GM23338 (cell line): ENCODE results near the gene DGKE. TPM values are rescaled to one million over a fixed set of nuclear protein-coding genes. Genes with fewer than 3 reads are reported as not detected.

ENCODE experiments used
- ATAC-seq: fragments of 200-7000 bp; cut with Tn5 transposase; 3 replicates; pipeline ENCODE4 v1.9.1; 2020
- DNase-seq: peaks from one replicate; pipeline ENCODE4 v3.0.0-alpha.2; 2015; ENCODE audit warnings: low spot score
- H2AFZ ChIP-seq: fragments of 200-600 bp; sonication (generic); 2 replicates; pipeline ENCODE4 v1.8.0; 2016; ENCODE audit warnings: antibody characterized with exemption, mild to moderate bottlenecking, moderate library complexity
- H3F3A ChIP-seq: fragments of 200-600 bp; sonication (generic); replicated peaks from 2 replicates; pipeline ENCODE4 v1.8.0; 2017; ENCODE audit warnings: antibody characterized with exemption, mixed run types, low read depth
- H3K27ac ChIP-seq: fragments of 200-600 bp; sonication (generic); 2 replicates; pipeline ENCODE4 v1.6.1; 2016; ENCODE audit warnings: low read depth
- H3K27me3 ChIP-seq: fragments of 200-600 bp; sonication (generic); 2 replicates; pipeline ENCODE4 v1.8.0; 2016; ENCODE audit warnings: mild to moderate bottlenecking, mixed run types, moderate library complexity; ENCODE audit not compliant: insufficient read depth
- H3K36me3 ChIP-seq: fragments of 200-600 bp; sonication (generic); 2 replicates; pipeline ENCODE4 v1.8.0; 2016; ENCODE audit warnings: mild to moderate bottlenecking; ENCODE audit not compliant: insufficient read depth
- H3K4me1 ChIP-seq: fragments of 200-600 bp; sonication (generic); 2 replicates; pipeline ENCODE4 v1.8.0; 2016; ENCODE audit warnings: mild to moderate bottlenecking, moderate library complexity; ENCODE audit not compliant: insufficient read depth
- H3K4me2 ChIP-seq: fragments of 200-600 bp; sonication (generic); 2 replicates; pipeline ENCODE4 v1.7.1; 2017; ENCODE audit warnings: mixed run types
- H3K4me3 ChIP-seq: fragments of 200-600 bp; sonication (generic); 2 replicates; pipeline ENCODE4 v1.6.1; 2016; ENCODE audit warnings: mixed run types
- H3K79me2 ChIP-seq: fragments of 200-600 bp; sonication (generic); replicated peaks from 2 replicates; pipeline ENCODE4 v1.8.0; 2017; ENCODE audit warnings: mild to moderate bottlenecking; ENCODE audit not compliant: insufficient read depth
- H3K9me2 ChIP-seq: fragments of 200-600 bp; sonication (generic); 2 replicates; pipeline ENCODE4 v1.8.0; 2017; ENCODE audit not compliant: insufficient read depth
- H4K20me1 ChIP-seq: fragments of 200-600 bp; sonication (generic); replicated peaks from 2 replicates; pipeline ENCODE4 v1.8.0; 2017; ENCODE audit warnings: mild to moderate bottlenecking; ENCODE audit not compliant: insufficient read depth
- H3K27ac Mint-ChIP-seq: 2 replicates; pipeline ENCODE4 v1.8.0; 2020; ENCODE audit warnings: inconsistent platforms, mild to moderate bottlenecking, moderate library complexity, mixed read lengths
- H3K27me3 Mint-ChIP-seq: 3 replicates; pipeline ENCODE4 v1.8.0; 2022; ENCODE audit warnings: low read depth, mild to moderate bottlenecking, moderate library complexity, mixed read lengths, inconsistent platforms; ENCODE audit not compliant: insufficient read depth, poor library complexity
- H3K36me3 Mint-ChIP-seq: 3 replicates; pipeline ENCODE4 v1.8.0; 2021; ENCODE audit warnings: low read depth, mild to moderate bottlenecking, inconsistent platforms, moderate library complexity, mixed read lengths
- H3K4me1 Mint-ChIP-seq: 3 replicates; pipeline ENCODE4 v1.8.0; 2020; ENCODE audit warnings: mild to moderate bottlenecking, inconsistent platforms, mixed read lengths
- H3K4me3 Mint-ChIP-seq: 3 replicates; pipeline ENCODE4 v1.8.0; 2021; ENCODE audit warnings: moderate library complexity, mild to moderate bottlenecking, inconsistent platforms, mixed read lengths
- H3K9me3 Mint-ChIP-seq: 3 replicates; pipeline ENCODE4 v1.8.0; 2020; ENCODE audit warnings: moderate library complexity, mild to moderate bottlenecking, inconsistent platforms, mixed read lengths
- CREB1 ChIP-seq: fragments of 250-450 bp; sonication (Bioruptor Pico); IDR thresholded peaks from 2 replicates; pipeline ENCODE4 v1.5.0; 2020; ENCODE audit warnings: low read depth, mild to moderate bottlenecking, moderate library complexity
- CTCF ChIP-seq, 2 experiments: fragments of 200-600 bp in 1 of 2; sonication (generic) in 1 of 2; conservative IDR thresholded peaks; 2 replicates each; pipeline versions ENCODE4 v1.5.1 to v1.6.1; 2016 to 2017; ENCODE audit warnings: antibody characterized with exemption in 2 of 2, low read depth in 2 of 2, mild to moderate bottlenecking in 2 of 2, moderate library complexity in 1 of 2
- JUNB ChIP-seq: IDR thresholded peaks from one replicate; pipeline ENCODE4 v1.6.1; 2016; ENCODE audit warnings: antibody characterized with exemption; ENCODE audit not compliant: unreplicated experiment
- POLR2AphosphoS5 ChIP-seq: IDR thresholded peaks from 2 replicates; pipeline ENCODE4 v1.6.1; 2016; ENCODE audit warnings: antibody characterized with exemption, low read depth
- REST ChIP-seq: IDR thresholded peaks from one replicate; pipeline ENCODE4 v1.6.1; 2018; ENCODE audit warnings: antibody characterized with exemption; ENCODE audit not compliant: unreplicated experiment
- ZNF114 ChIP-seq: fragments of 250-450 bp; sonication (Bioruptor Pico); IDR thresholded peaks from 2 replicates; pipeline ENCODE4 v1.5.0; 2020; ENCODE audit warnings: mild to moderate bottlenecking, moderate library complexity
- ZNF331 ChIP-seq: fragments of 250-450 bp; sonication (Bioruptor Pico); IDR thresholded peaks from 2 replicates; pipeline ENCODE4 v1.5.0; 2020; ENCODE audit warnings: low read depth, mild to moderate bottlenecking, moderate library complexity
- polyA plus RNA-seq: library from polyadenylated mRNA; unstranded; fragments of >200 nt; fragmentation: Nextera tagmentation; extraction: Ambion mirVana; gene quantifications from 2 replicates; pipeline ENCODE4 v1.2.1, GENCODE V29; 2016
- total RNA-seq: library from RNA; depleted of rRNA; stranded (reverse); fragments of >200 nt; shearing (Covaris generic); gene quantifications from 2 replicates; pipeline ENCODE4 v1.2.3, GENCODE V29; 2014
- TF ChIP-seq, protein P1 (sequence below): fragments of 250-450 bp; sonication (Bioruptor Pico); IDR thresholded peaks from 2 replicates; pipeline ENCODE4 v1.5.0; 2020; ENCODE audit warnings: mild to moderate bottlenecking, moderate library complexity

DGKE gene
- total and polyA plus RNA-seq, 2 experiments from 2014 or later: 3.9 to 10.1 TPM

DNA sequence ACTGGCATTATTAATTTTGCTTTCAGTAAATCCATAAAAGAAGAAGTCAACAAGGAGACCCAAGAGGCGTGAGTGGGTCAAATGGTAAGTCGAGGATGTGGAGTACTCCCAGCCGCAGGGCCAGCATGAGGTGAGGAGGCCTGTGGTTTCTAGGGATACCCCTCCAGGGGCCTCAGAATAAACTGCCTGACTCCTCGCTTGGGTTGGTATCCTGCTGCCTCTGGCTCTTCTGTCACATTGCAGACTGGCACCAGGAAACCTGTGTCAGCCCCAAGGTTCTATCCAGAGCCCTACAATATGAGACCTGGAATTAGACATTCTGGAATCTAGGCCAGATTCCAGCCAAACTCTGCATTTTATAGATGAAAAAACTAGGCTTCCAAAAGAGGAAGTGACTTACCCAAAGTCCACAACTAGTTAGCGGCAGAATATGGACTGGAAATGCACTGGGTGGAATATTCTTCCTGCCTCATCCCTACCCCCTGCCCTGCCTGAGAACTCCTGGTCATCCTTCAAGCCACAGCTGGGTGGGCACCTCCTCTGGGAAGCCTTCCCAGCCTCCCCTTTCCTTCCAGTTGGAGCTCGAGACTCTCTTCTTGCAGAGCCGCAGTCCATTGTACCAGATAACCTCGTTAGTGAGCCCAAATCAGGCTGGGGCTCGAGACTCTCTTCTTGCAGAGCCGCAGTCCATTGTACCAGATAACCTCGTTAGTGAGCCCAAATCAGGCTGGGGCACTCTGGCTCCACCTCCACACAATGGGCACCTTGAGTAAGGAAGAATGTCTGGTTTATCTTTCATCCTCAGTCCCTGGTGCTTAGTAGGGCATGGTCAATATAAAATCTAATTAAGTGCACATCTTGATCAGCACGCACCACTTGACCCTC, 22.8 kb upstream of the DGKE start:
- ATAC-seq (no peak), DNase-seq (no peak)
- H3K4me3 Mint-ChIP-seq: no peak overlapping the region
- H3K4me3 ChIP-seq: no peak overlapping the region
- no peaks in the 10 kb centered on the region for H3K36me3 Mint-ChIP-seq
- H3F3A ChIP-seq: no peaks in the 10 kb centered on the region
- H3K79me2 ChIP-seq: no peaks in the 10 kb centered on the region
- no peaks in the 10 kb centered on the region for H3K9me2 ChIP-seq
- no peaks in the 10 kb centered on the region for H3K36me3 ChIP-seq
- H4K20me1 ChIP-seq: no peaks in the 10 kb centered on the region
- no peak overlapping the region for H3K27ac Mint-ChIP-seq
- no peak overlapping the region for H2AFZ ChIP-seq
- no peaks in the 10 kb centered on the region for H3K9me3 Mint-ChIP-seq
- peaks cover 2% of the 10 kb centered on the region for H3K27me3 Mint-ChIP-seq
- no peak for TF ChIP-seq POLR2AphosphoS5
- TF ChIP-seq JUNB: no peak
- no peak for TF ChIP-seq ZNF331 (CRISPR knock-in tag)
- TF ChIP-seq, protein P1, sequence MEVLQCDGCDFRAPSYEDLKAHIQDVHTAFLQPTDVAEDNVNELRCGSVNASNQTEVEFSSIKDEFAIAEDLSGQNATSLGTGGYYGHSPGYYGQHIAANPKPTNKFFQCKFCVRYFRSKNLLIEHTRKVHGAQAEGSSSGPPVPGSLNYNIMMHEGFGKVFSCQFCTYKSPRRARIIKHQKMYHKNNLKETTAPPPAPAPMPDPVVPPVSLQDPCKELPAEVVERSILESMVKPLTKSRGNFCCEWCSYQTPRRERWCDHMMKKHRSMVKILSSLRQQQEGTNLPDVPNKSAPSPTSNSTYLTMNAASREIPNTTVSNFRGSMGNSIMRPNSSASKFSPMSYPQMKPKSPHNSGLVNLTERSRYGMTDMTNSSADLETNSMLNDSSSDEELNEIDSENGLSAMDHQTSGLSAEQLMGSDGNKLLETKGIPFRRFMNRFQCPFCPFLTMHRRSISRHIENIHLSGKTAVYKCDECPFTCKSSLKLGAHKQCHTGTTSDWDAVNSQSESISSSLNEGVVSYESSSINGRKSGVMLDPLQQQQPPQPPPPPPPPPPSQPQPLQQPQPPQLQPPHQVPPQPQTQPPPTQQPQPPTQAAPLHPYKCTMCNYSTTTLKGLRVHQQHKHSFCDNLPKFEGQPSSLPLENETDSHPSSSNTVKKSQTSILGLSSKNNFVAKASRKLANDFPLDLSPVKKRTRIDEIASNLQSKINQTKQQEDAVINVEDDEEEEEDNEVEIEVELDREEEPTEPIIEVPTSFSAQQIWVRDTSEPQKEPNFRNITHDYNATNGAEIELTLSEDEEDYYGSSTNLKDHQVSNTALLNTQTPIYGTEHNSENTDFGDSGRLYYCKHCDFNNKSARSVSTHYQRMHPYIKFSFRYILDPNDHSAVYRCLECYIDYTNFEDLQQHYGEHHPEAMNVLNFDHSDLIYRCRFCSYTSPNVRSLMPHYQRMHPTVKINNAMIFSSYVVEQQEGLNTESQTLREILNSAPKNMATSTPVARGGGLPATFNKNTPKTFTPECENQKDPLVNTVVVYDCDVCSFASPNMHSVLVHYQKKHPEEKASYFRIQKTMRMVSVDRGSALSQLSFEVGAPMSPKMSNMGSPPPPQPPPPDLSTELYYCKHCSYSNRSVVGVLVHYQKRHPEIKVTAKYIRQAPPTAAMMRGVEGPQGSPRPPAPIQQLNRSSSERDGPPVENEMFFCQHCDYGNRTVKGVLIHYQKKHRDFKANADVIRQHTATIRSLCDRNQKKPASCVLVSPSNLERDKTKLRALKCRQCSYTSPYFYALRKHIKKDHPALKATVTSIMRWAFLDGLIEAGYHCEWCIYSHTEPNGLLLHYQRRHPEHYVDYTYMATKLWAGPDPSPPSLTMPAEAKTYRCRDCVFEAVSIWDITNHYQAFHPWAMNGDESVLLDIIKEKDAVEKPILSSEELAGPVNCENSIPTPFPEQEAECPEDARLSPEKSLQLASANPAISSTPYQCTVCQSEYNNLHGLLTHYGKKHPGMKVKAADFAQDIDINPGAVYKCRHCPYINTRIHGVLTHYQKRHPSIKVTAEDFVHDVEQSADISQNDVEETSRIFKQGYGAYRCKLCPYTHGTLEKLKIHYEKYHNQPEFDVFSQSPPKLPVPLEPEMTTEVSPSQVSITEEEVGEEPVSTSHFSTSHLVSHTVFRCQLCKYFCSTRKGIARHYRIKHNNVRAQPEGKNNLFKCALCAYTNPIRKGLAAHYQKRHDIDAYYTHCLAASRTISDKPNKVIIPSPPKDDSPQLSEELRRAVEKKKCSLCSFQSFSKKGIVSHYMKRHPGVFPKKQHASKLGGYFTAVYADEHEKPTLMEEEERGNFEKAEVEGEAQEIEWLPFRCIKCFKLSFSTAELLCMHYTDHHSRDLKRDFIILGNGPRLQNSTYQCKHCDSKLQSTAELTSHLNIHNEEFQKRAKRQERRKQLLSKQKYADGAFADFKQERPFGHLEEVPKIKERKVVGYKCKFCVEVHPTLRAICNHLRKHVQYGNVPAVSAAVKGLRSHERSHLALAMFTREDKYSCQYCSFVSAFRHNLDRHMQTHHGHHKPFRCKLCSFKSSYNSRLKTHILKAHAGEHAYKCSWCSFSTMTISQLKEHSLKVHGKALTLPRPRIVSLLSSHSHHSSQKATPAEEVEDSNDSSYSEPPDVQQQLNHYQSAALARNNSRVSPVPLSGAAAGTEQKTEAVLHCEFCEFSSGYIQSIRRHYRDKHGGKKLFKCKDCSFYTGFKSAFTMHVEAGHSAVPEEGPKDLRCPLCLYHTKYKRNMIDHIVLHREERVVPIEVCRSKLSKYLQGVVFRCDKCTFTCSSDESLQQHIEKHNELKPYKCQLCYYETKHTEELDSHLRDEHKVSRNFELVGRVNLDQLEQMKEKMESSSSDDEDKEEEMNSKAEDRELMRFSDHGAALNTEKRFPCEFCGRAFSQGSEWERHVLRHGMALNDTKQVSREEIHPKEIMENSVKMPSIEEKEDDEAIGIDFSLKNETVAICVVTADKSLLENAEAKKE: no peak
- no peak for TF ChIP-seq CREB1 (CRISPR knock-in tag)
- TF ChIP-seq CTCF (conservative IDR thresholded peaks at IDR 0.05; ENCODE audit: low read depth in 2 of 2): no peak
- TF ChIP-seq ZNF114 (CRISPR knock-in tag): no peak
- no peak for TF ChIP-seq REST
- H3K27me3 ChIP-seq: no peaks in the 10 kb centered on the region
- H3K27ac ChIP-seq: no peak overlapping the region
- H3K4me2 ChIP-seq: no peak overlapping the region
- peaks cover 9% of the 10 kb centered on the region for H3K4me1 Mint-ChIP-seq
- H3K4me1 ChIP-seq: no peaks in the 10 kb centered on the region
